Mononuclear cell (primary cell): ENCODE results near the gene DPY19L2. TPM values are rescaled to one million over a fixed set of nuclear protein-coding genes. Genes with fewer than 3 reads are reported as not detected.
A peak's percentile ranks its signal among the peaks of the same experiment; 100 is the strongest.
"Not testable (repeated sequence)": the region's sequence is repeated elsewhere in the genome, so short reads cannot be mapped to it uniquely, and the experiment has no call there.

Experiments used
- H3K27me3 ChIP-seq: 2 replicates; pipeline ENCODE4 v1.6.0; 2011; ENCODE audit warnings: low read length, control low read depth; ENCODE audit not compliant: insufficient read depth
- H3K4me1 ChIP-seq: 2 replicates; pipeline ENCODE4 v1.5.1; 2011; ENCODE audit warnings: mild to moderate bottlenecking, low read length, control low read depth; ENCODE audit not compliant: insufficient read depth
- H3K4me3 ChIP-seq: 2 replicates; pipeline ENCODE4 v1.5.1; 2011; ENCODE audit warnings: mild to moderate bottlenecking, low read length, moderate library complexity
- H3K9me3 ChIP-seq: 2 replicates; pipeline ENCODE4 v1.5.1; 2011; ENCODE audit warnings: low read depth, mild to moderate bottlenecking, control low read depth, low read length
- total RNA-seq: library from RNA; depleted of rRNA; stranded (reverse); fragments of >200 nt; gene quantifications from one replicate; pipeline ENCODE4 v1.2.3, GENCODE V29; 2012

The DPY19L2 gene
- total RNA-seq, 1 donor: 1.5 TPM

DNA sequence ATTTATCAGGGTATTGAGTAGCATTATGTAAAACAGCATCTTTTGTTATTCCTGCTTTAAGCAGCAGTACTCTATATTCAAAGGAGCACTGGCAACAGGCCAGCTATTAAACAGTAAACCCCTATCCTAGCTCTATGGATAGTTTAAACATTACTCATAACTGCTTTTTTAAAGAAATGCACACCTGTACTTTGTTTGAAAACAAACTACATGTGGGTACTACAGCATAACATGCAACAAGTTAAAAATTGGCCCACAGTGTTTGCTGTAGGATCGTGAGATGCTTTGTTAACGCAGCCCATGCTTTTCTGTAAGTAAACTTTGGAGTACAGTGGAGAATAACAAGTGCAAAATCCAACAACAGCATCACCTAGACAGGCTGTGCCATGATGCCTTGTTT is 14.3 kb upstream of the DPY19L2 start:
- H3K9me3 ChIP-seq, H3K4me3 ChIP-seq, H3K4me1 ChIP-seq, H3K27me3 ChIP-seq: not testable (repeated sequence)

- H3K4me3 ChIP-seq, H3K27me3 ChIP-seq, H3K4me1 ChIP-seq, H3K9me3 ChIP-seq: not testable (repeated sequence)
Measured at GRCh38 chr12:63680758-63681157, 12.5 kb upstream of the DPY19L2 start.

GRCh38 chr12:63672550-63672949 is 4.3 kb upstream of the DPY19L2 start:
- not testable (repeated sequence) for H3K4me3 ChIP-seq, H3K4me1 ChIP-seq, H3K9me3 ChIP-seq, H3K27me3 ChIP-seq

DNA sequence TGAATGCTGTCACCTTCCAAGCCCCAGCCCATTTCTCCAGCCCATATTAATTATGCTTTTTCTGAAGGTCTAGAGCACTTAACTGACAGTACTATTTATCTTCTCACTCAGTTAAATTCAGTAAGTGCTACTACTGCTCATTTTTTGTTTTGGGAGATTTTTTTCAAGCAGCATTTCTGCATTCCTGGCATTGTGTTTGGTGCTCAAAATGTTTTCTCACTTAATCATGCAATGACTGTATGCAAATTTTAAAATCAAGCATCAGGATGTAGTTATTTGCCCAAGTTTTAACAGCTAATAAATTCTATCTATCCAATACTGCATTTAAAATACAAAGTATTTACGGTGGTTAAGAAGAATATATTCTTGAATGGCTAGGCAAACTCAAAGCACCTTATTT is 1.6 kb upstream of the DPY19L2 start:
- not testable (repeated sequence) for H3K27me3 ChIP-seq, H3K4me3 ChIP-seq, H3K4me1 ChIP-seq, H3K9me3 ChIP-seq

- H3K4me3 ChIP-seq, H3K9me3 ChIP-seq, H3K27me3 ChIP-seq, H3K4me1 ChIP-seq: not testable (repeated sequence)
Measured at GRCh38 chr12:63669427-63669826, 1.1 kb upstream of the DPY19L2 start.

DNA sequence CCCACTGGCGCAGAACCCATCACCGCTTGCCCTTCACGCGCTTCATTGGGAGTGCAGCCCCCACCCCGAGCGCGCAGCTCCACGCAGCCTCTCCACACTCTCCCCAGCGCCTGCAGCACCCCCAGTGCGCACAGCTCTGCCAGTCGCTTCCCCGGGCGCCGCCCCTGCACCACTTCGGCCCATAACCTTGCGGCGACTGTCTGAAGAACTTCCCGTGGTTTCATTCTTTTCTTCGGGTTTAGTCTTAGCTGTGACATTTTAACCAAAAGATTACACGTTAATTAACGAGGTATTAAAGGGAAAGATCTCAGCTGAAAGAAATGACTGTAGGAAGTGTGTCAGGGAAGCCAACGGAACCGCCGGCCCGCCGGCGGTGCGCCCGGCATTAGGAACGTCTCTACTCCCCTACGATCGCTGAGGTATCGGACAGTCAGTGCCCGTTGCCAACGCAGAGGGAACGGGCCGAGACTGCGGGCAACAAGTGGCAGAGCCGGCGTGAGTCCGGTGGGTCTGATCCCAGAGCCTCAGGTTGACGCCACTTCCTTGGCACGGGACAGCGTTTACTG is 590 bp upstream of the DPY19L2 start:
- not testable (repeated sequence) for H3K9me3 ChIP-seq, H3K4me1 ChIP-seq
- H3K4me3 ChIP-seq: peak overlapping the region; percentile 33

GRCh38 chr12:63663005-63663404 is 5.3 kb downstream of the DPY19L2 start:
- not testable (repeated sequence) for H3K4me1 ChIP-seq, H3K4me3 ChIP-seq, H3K9me3 ChIP-seq, H3K27me3 ChIP-seq

More for the DNA sequence above, 590 bp upstream of the DPY19L2 start:
- not testable (repeated sequence) for H3K27me3 ChIP-seq

- not testable (repeated sequence) for H3K4me1 ChIP-seq, H3K4me3 ChIP-seq, H3K9me3 ChIP-seq, H3K27me3 ChIP-seq
Measured at GRCh38 chr12:63658501-63658900, 9.8 kb downstream of the DPY19L2 start.

DNA sequence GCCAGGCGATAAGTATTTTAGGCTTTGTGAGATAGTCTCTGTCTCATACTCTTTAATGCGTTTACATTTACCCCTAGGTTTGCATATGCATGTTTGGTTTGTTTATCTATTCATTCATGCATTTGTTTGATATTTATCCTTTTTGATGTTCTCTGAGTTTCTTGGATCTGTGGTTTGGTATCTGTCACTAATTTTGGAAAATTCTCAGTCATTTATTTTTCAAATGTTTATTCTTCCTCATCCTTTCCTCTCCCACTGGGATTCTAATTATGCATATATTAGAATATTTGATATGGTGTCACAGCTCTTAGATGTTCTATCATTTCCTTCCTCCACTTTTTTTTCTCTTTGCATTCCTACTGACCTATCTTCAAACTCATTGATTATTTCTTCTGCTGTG is 11.9 kb downstream of the DPY19L2 start:
- not testable (repeated sequence) for H3K27me3 ChIP-seq, H3K4me1 ChIP-seq, H3K4me3 ChIP-seq, H3K9me3 ChIP-seq

- not testable (repeated sequence) for H3K27me3 ChIP-seq, H3K4me3 ChIP-seq, H3K4me1 ChIP-seq, H3K9me3 ChIP-seq
Measured at GRCh38 chr12:63655543-63656257, 12.6 kb downstream of the DPY19L2 start.

DNA sequence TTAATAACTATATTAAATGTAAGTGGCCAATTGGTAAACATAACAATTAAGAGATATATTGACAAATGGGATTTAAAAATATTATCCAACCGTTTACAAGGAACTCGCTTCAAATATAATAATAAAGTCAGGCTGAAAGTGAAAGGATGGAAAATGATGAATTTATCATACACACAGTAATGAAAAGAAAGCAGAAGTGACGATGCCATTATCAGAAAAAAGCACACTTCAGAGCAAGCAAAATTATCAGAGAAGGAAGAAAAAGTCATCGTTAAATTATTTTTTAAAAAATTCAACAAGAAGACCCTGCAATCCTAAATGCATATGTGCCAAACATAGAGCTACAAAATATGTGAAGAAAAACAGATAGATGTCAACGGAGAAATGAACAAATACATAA is 13.8 kb downstream of the DPY19L2 start:
- H3K27me3 ChIP-seq, H3K4me3 ChIP-seq, H3K4me1 ChIP-seq, H3K9me3 ChIP-seq: not testable (repeated sequence)

- H3K4me3 ChIP-seq, H3K4me1 ChIP-seq, H3K27me3 ChIP-seq, H3K9me3 ChIP-seq: not testable (repeated sequence)
Measured at GRCh38 chr12:63649517-63649916, 18.8 kb downstream of the DPY19L2 start.

DNA sequence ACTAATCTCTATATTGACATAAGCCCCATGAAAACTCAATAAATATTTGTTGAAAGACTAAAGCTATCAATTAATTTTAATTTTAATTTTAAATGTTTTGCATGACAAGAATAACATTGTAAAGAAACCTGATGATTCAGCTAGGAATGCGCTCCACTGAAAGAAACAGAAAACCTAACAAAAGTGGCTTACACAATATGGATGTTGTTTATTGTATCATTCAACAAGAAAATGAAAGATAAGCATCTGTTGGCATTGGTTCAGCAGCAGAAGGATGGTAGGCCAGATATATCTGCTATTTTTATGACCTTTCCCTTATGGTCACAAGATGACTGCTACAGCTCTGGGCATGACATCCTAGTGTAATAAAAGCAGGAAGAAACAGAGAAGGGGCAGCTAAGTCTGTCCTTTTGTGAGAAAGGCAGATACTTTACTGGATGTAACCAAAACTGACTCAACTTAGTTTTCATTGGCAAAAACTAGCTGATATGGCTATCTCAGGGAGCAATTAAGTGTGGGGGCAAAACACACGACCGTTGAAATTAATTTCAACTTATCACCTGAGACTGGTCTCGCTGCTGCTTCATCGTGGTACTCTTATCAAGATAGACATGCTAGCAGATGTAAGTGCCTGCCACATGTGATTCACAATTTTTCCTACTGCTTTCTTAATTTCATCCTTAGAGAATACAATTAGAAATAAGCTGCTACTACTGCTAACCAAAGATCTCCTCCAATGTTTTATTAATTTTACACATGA is 24.7 kb downstream of the DPY19L2 start:
- H3K4me3 ChIP-seq, H3K4me1 ChIP-seq, H3K9me3 ChIP-seq, H3K27me3 ChIP-seq: not testable (repeated sequence)

DNA sequence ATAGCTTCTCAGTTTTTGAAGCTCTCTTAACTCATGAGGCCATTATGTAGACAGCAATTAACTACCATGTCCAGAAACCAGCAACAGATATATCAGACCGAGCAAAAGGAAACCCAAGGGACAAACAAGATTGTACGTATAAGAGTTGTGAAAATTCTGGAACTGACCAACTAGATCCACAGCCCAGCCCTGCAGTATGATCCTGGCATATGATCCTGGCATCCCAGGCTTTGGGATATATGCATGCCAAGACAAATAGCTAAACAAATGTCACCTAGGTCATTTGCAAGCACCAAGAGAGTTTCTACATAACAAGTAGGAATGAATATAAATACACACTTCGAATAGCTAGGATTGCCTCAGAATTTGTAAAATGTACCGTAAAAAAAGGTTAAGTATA is 44.0 kb downstream of the DPY19L2 start:
- not testable (repeated sequence) for H3K4me1 ChIP-seq, H3K9me3 ChIP-seq, H3K27me3 ChIP-seq, H3K4me3 ChIP-seq

GRCh38 chr12:63615544-63615943 is 52.7 kb downstream of the DPY19L2 start:
- not testable (repeated sequence) for H3K9me3 ChIP-seq, H3K4me3 ChIP-seq, H3K4me1 ChIP-seq, H3K27me3 ChIP-seq

DNA sequence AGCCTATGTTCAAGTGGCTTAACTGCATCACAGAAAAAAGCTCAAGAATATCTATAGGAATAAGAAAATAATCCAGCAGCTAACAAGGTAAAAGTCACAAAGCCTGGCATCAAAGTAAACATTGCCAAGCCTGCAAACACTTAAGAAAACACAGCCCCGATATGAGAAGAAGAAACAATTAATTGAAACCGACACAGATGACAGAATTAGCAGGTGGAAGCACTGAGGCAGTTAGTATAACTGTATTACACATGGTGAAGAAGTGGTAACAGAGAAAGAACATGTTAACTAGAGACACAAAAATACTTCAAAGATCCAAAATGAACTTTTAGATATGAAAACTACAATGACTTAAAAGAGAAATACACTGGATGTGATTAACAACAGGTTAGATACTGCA is 57.0 kb downstream of the DPY19L2 start:
- H3K4me1 ChIP-seq, H3K4me3 ChIP-seq, H3K9me3 ChIP-seq, H3K27me3 ChIP-seq: not testable (repeated sequence)
